GM23338 (cell line): ENCODE results near the gene ACOX3. TPM values are rescaled to one million over a fixed set of nuclear protein-coding genes. Genes with fewer than 3 reads are reported as not detected.
A peak's percentile ranks its signal among the peaks of the same experiment; 100 is the strongest.
"Not testable (repeated sequence)": the region's sequence is repeated elsewhere in the genome, so short reads cannot be mapped to it uniquely, and the experiment has no call there.

Experiments
- ATAC-seq: fragments of 200-7000 bp; cut with Tn5 transposase; 3 replicates; pipeline ENCODE4 v1.9.1; 2020
- DNase-seq: peaks from one replicate; pipeline ENCODE4 v3.0.0-alpha.2; 2015; ENCODE audit warnings: low spot score
- H2AFZ ChIP-seq: fragments of 200-600 bp; sonication (generic); 2 replicates; pipeline ENCODE4 v1.8.0; 2016; ENCODE audit warnings: antibody characterized with exemption, mild to moderate bottlenecking, moderate library complexity
- H3F3A ChIP-seq: fragments of 200-600 bp; sonication (generic); replicated peaks from 2 replicates; pipeline ENCODE4 v1.8.0; 2017; ENCODE audit warnings: antibody characterized with exemption, mixed run types, low read depth
- H3K27ac ChIP-seq: fragments of 200-600 bp; sonication (generic); 2 replicates; pipeline ENCODE4 v1.6.1; 2016; ENCODE audit warnings: low read depth
- H3K27me3 ChIP-seq: fragments of 200-600 bp; sonication (generic); 2 replicates; pipeline ENCODE4 v1.8.0; 2016; ENCODE audit warnings: mild to moderate bottlenecking, mixed run types, moderate library complexity; ENCODE audit not compliant: insufficient read depth
- H3K36me3 ChIP-seq: fragments of 200-600 bp; sonication (generic); 2 replicates; pipeline ENCODE4 v1.8.0; 2016; ENCODE audit warnings: mild to moderate bottlenecking; ENCODE audit not compliant: insufficient read depth
- H3K4me1 ChIP-seq: fragments of 200-600 bp; sonication (generic); 2 replicates; pipeline ENCODE4 v1.8.0; 2016; ENCODE audit warnings: mild to moderate bottlenecking, moderate library complexity; ENCODE audit not compliant: insufficient read depth
- H3K4me2 ChIP-seq: fragments of 200-600 bp; sonication (generic); 2 replicates; pipeline ENCODE4 v1.7.1; 2017; ENCODE audit warnings: mixed run types
- H3K4me3 ChIP-seq: fragments of 200-600 bp; sonication (generic); 2 replicates; pipeline ENCODE4 v1.6.1; 2016; ENCODE audit warnings: mixed run types
- H3K79me2 ChIP-seq: fragments of 200-600 bp; sonication (generic); replicated peaks from 2 replicates; pipeline ENCODE4 v1.8.0; 2017; ENCODE audit warnings: mild to moderate bottlenecking; ENCODE audit not compliant: insufficient read depth
- H3K9me2 ChIP-seq: fragments of 200-600 bp; sonication (generic); 2 replicates; pipeline ENCODE4 v1.8.0; 2017; ENCODE audit not compliant: insufficient read depth
- H4K20me1 ChIP-seq: fragments of 200-600 bp; sonication (generic); replicated peaks from 2 replicates; pipeline ENCODE4 v1.8.0; 2017; ENCODE audit warnings: mild to moderate bottlenecking; ENCODE audit not compliant: insufficient read depth
- H3K27ac Mint-ChIP-seq: 2 replicates; pipeline ENCODE4 v1.8.0; 2020; ENCODE audit warnings: inconsistent platforms, mild to moderate bottlenecking, moderate library complexity, mixed read lengths
- H3K27me3 Mint-ChIP-seq: 3 replicates; pipeline ENCODE4 v1.8.0; 2022; ENCODE audit warnings: low read depth, mild to moderate bottlenecking, moderate library complexity, mixed read lengths, inconsistent platforms; ENCODE audit not compliant: insufficient read depth, poor library complexity
- H3K36me3 Mint-ChIP-seq: 3 replicates; pipeline ENCODE4 v1.8.0; 2021; ENCODE audit warnings: low read depth, mild to moderate bottlenecking, inconsistent platforms, moderate library complexity, mixed read lengths
- H3K4me1 Mint-ChIP-seq: 3 replicates; pipeline ENCODE4 v1.8.0; 2020; ENCODE audit warnings: mild to moderate bottlenecking, inconsistent platforms, mixed read lengths
- H3K4me3 Mint-ChIP-seq: 3 replicates; pipeline ENCODE4 v1.8.0; 2021; ENCODE audit warnings: moderate library complexity, mild to moderate bottlenecking, inconsistent platforms, mixed read lengths
- H3K9me3 Mint-ChIP-seq: 3 replicates; pipeline ENCODE4 v1.8.0; 2020; ENCODE audit warnings: moderate library complexity, mild to moderate bottlenecking, inconsistent platforms, mixed read lengths
- EZH2phosphoT487 ChIP-seq: fragments of 200-600 bp; sonication (generic); IDR thresholded peaks from one replicate; pipeline ENCODE4 v1.8.1; 2018; ENCODE audit warnings: antibody characterized with exemption; ENCODE audit not compliant: unreplicated experiment
- JUNB ChIP-seq: IDR thresholded peaks from one replicate; pipeline ENCODE4 v1.6.1; 2016; ENCODE audit warnings: antibody characterized with exemption; ENCODE audit not compliant: unreplicated experiment
- NANOG ChIP-seq: IDR thresholded peaks from 2 replicates; pipeline ENCODE4 v1.6.1; 2016; ENCODE audit warnings: antibody characterized with exemption, borderline replicate concordance
- POLR2AphosphoS5 ChIP-seq: IDR thresholded peaks from 2 replicates; pipeline ENCODE4 v1.6.1; 2016; ENCODE audit warnings: antibody characterized with exemption, low read depth
- ZNF331 ChIP-seq: fragments of 250-450 bp; sonication (Bioruptor Pico); IDR thresholded peaks from 2 replicates; pipeline ENCODE4 v1.5.0; 2020; ENCODE audit warnings: low read depth, mild to moderate bottlenecking, moderate library complexity
- polyA plus RNA-seq: library from polyadenylated mRNA; unstranded; fragments of >200 nt; fragmentation: Nextera tagmentation; extraction: Ambion mirVana; gene quantifications from 2 replicates; pipeline ENCODE4 v1.2.1, GENCODE V29; 2016
- total RNA-seq: library from RNA; depleted of rRNA; stranded (reverse); fragments of >200 nt; shearing (Covaris generic); gene quantifications from 2 replicates; pipeline ENCODE4 v1.2.3, GENCODE V29; 2014
- TF ChIP-seq, protein P1 (sequence below), 2 experiments: fragments of 200-600 bp in 1 of 2; sonication (generic) in 1 of 2; conservative IDR thresholded peaks; 2 replicates each; pipeline versions ENCODE4 v1.5.1 to v1.6.1; 2016 to 2017; ENCODE audit warnings: antibody characterized with exemption in 2 of 2, low read depth in 2 of 2, mild to moderate bottlenecking in 2 of 2, moderate library complexity in 1 of 2

Gene ACOX3
- total and polyA plus RNA-seq, 2 experiments from 2014 or later = 6.4 to 17.2 TPM

DNA sequence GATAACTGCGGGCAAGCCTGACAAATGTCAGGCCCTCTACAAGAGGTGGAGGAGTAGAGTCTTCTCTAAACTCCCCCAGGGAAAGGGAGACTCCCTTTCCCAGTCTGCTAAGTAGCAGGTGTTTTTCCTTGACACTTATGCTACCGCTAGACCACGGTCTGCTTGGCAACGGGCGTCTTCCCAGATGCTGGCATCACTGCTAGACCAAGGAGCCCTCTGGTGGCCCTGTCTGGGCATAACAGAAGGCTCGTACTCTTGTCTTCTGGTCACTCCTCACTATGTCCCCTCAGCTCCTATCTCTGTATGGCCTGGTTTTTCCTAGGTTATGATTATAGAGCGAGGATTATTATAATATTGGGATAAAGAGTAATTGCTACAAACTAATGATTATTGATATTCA, 33.6 kb downstream of the ACOX3 start:
- H3K4me2 ChIP-seq, H4K20me1 ChIP-seq, H3K27ac Mint-ChIP-seq, H3K4me3 Mint-ChIP-seq, ATAC-seq, H2AFZ ChIP-seq, H3F3A ChIP-seq, H3K9me2 ChIP-seq, DNase-seq, H3K27ac ChIP-seq, H3K4me3 ChIP-seq, H3K27me3 ChIP-seq, H3K4me1 ChIP-seq, H3K36me3 ChIP-seq, H3K79me2 ChIP-seq: not testable (repeated sequence)
- H3K27me3 Mint-ChIP-seq = peaks cover 15% of the 10 kb centered on the region
- peaks cover 24% of the 10 kb centered on the region for H3K36me3 Mint-ChIP-seq
- TF ChIP-seq, protein P1, sequence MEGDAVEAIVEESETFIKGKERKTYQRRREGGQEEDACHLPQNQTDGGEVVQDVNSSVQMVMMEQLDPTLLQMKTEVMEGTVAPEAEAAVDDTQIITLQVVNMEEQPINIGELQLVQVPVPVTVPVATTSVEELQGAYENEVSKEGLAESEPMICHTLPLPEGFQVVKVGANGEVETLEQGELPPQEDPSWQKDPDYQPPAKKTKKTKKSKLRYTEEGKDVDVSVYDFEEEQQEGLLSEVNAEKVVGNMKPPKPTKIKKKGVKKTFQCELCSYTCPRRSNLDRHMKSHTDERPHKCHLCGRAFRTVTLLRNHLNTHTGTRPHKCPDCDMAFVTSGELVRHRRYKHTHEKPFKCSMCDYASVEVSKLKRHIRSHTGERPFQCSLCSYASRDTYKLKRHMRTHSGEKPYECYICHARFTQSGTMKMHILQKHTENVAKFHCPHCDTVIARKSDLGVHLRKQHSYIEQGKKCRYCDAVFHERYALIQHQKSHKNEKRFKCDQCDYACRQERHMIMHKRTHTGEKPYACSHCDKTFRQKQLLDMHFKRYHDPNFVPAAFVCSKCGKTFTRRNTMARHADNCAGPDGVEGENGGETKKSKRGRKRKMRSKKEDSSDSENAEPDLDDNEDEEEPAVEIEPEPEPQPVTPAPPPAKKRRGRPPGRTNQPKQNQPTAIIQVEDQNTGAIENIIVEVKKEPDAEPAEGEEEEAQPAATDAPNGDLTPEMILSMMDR (conservative IDR thresholded peaks at IDR 0.05; ENCODE audit: low read depth in 2 of 2) = peak; percentile 52 to 70
- H3K9me3 Mint-ChIP-seq = peaks cover 18% of the 10 kb centered on the region
- H3K4me1 Mint-ChIP-seq = peaks cover 19% of the 10 kb centered on the region

DNA sequence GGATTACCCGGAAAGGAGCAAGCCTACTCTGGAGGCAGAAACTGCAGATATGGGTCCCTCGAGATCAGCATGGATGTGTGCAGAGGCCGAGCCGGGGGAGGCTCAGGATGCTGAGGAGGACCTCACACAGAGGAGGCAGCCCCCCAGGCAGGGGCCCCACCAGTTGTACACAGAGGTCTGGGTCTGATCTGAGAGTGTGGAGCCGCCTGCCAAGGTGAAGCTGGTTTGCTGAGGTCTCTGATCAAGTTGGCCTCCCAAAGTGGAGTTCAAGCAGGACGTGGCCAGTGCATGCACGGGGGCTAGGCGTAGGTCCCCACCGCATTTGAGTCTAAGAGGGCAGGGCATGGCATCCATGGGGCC, 35.0 kb downstream of the ACOX3 start:
- no peaks in the 10 kb centered on the region for H3K79me2 ChIP-seq
- no peak for TF ChIP-seq EZH2phosphoT487
- TF ChIP-seq, protein P1 (conservative IDR thresholded peaks at IDR 0.05; ENCODE audit: low read depth in 2 of 2) = no peak
- no peaks in the 10 kb centered on the region for H3K27me3 ChIP-seq
- no peaks in the 10 kb centered on the region; the same call in 1 of the 2 replicates for H3K4me1 ChIP-seq
- ATAC-seq = no peak
- no peaks in the 10 kb centered on the region for H3F3A ChIP-seq
- DNase-seq = no peak
- Mint-ChIP-seq H3K27ac (no peak overlapping the region), H3K9me3 (peaks cover 18% of the 10 kb centered on the region), H3K27me3 (peaks cover 19% of the 10 kb centered on the region), H3K4me3 (no peak overlapping the region), H3K4me1 (peaks cover 16% of the 10 kb centered on the region), H3K36me3 (peaks cover 29% of the 10 kb centered on the region)
- no peaks in the 10 kb centered on the region for H4K20me1 ChIP-seq
- H3K36me3 ChIP-seq = no peaks in the 10 kb centered on the region
- H3K4me3 ChIP-seq = no peak overlapping the region
- no peak overlapping the region for H3K4me2 ChIP-seq
- no peak overlapping the region for H2AFZ ChIP-seq
- no peaks in the 10 kb centered on the region for H3K9me2 ChIP-seq
- no peak overlapping the region for H3K27ac ChIP-seq

DNA sequence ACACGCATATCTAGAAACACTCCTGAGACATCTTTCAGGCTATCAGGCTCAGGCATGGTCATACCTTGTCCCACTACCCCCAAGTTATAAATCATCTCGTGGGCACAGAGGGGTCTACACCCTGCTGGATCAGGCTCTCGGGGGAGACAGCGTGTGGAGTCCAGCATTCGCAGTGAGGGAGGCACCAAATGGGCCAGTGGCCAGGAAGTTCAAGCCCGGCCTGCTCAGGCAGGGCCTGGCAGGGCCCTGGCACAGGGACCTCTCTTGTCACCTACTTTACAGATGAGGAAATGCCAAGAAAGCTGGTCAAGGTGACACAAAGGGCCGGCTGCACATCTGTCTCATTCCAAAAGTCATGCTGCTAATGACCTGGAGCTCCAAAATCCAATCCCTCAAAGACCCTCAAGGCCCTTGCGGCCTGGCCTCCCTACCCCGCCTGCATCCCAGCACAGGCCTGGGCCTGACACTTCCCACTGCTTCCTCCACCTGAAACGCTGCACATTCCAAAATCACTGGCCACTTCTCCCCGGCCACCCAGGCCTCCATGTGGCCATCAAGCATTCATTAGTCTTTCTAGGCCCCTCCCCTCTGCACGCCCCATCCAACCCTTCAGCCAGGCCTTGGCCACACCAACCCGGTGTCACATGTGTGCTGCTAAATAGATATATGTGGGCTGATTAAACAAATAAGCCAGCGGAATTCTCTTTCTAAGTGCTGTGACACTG, 35.6 kb downstream of the ACOX3 start:
- Mint-ChIP-seq H3K4me1 (peaks cover 11% of the 10 kb centered on the region), H3K4me3 (no peak overlapping the region), H3K27ac (no peak overlapping the region), H3K36me3 (peaks cover 29% of the 10 kb centered on the region), H3K9me3 (peaks cover 18% of the 10 kb centered on the region), H3K27me3 (peaks cover 19% of the 10 kb centered on the region)
- no peak for DNase-seq
- Histone ChIP-seq H3K27ac (no peak overlapping the region), H3K4me3 (no peak overlapping the region), H3F3A (no peaks in the 10 kb centered on the region), H3K9me2 (no peaks in the 10 kb centered on the region), H3K4me2 (no peak overlapping the region), H2AFZ (no peak overlapping the region), H3K4me1 (no peaks in the 10 kb centered on the region), H3K27me3 (no peaks in the 10 kb centered on the region), H4K20me1 (no peaks in the 10 kb centered on the region), H3K79me2 (no peaks in the 10 kb centered on the region), H3K36me3 (no peaks in the 10 kb centered on the region)
- ATAC-seq = no peak
- TF ChIP-seq, protein P1 (conservative IDR thresholded peaks at IDR 0.05; ENCODE audit: low read depth in 2 of 2) = no peak
- no peak for TF ChIP-seq POLR2AphosphoS5
- no peak for TF ChIP-seq ZNF331 (CRISPR knock-in tag)
- no peak for TF ChIP-seq JUNB
- TF ChIP-seq NANOG = no peak
